ENCODE results near the gene NKX2-8.

GRCh38 chr14:36625014-36625413, 42.6 kb upstream of the NKX2-8 start:
- TF ChIP-seq CTCF (IDR thresholded peaks at IDR 0.05 in 8 of 11, conservative IDR thresholded peaks at IDR 0.05 in 3 of 11) (no peak), POLR2AphosphoS5 (IDR thresholded peaks at IDR 0.05) (no peak)

Data from spleen (tissue), 7 donors.